GM23338 (cell line): ENCODE data around the gene XG. TPM values are rescaled to one million over a fixed set of nuclear protein-coding genes. Genes with fewer than 3 reads are reported as not detected.

Source experiments
- ATAC-seq: fragments of 200-7000 bp; cut with Tn5 transposase; 3 replicates; pipeline ENCODE4 v1.9.1; 2020
- DNase-seq: peaks from one replicate; pipeline ENCODE4 v3.0.0-alpha.2; 2015; ENCODE audit warnings: low spot score
- H2AFZ ChIP-seq: fragments of 200-600 bp; sonication (generic); 2 replicates; pipeline ENCODE4 v1.8.0; 2016; ENCODE audit warnings: antibody characterized with exemption, mild to moderate bottlenecking, moderate library complexity
- H3F3A ChIP-seq: fragments of 200-600 bp; sonication (generic); replicated peaks from 2 replicates; pipeline ENCODE4 v1.8.0; 2017; ENCODE audit warnings: antibody characterized with exemption, mixed run types, low read depth
- H3K27ac ChIP-seq: fragments of 200-600 bp; sonication (generic); 2 replicates; pipeline ENCODE4 v1.6.1; 2016; ENCODE audit warnings: low read depth
- H3K27me3 ChIP-seq: fragments of 200-600 bp; sonication (generic); 2 replicates; pipeline ENCODE4 v1.8.0; 2016; ENCODE audit warnings: mild to moderate bottlenecking, mixed run types, moderate library complexity; ENCODE audit not compliant: insufficient read depth
- H3K36me3 ChIP-seq: fragments of 200-600 bp; sonication (generic); 2 replicates; pipeline ENCODE4 v1.8.0; 2016; ENCODE audit warnings: mild to moderate bottlenecking; ENCODE audit not compliant: insufficient read depth
- H3K4me1 ChIP-seq: fragments of 200-600 bp; sonication (generic); 2 replicates; pipeline ENCODE4 v1.8.0; 2016; ENCODE audit warnings: mild to moderate bottlenecking, moderate library complexity; ENCODE audit not compliant: insufficient read depth
- H3K4me2 ChIP-seq: fragments of 200-600 bp; sonication (generic); 2 replicates; pipeline ENCODE4 v1.7.1; 2017; ENCODE audit warnings: mixed run types
- H3K4me3 ChIP-seq: fragments of 200-600 bp; sonication (generic); 2 replicates; pipeline ENCODE4 v1.6.1; 2016; ENCODE audit warnings: mixed run types
- H3K79me2 ChIP-seq: fragments of 200-600 bp; sonication (generic); replicated peaks from 2 replicates; pipeline ENCODE4 v1.8.0; 2017; ENCODE audit warnings: mild to moderate bottlenecking; ENCODE audit not compliant: insufficient read depth
- H3K9me2 ChIP-seq: fragments of 200-600 bp; sonication (generic); 2 replicates; pipeline ENCODE4 v1.8.0; 2017; ENCODE audit not compliant: insufficient read depth
- H4K20me1 ChIP-seq: fragments of 200-600 bp; sonication (generic); replicated peaks from 2 replicates; pipeline ENCODE4 v1.8.0; 2017; ENCODE audit warnings: mild to moderate bottlenecking; ENCODE audit not compliant: insufficient read depth
- H3K27ac Mint-ChIP-seq: 2 replicates; pipeline ENCODE4 v1.8.0; 2020; ENCODE audit warnings: inconsistent platforms, mild to moderate bottlenecking, moderate library complexity, mixed read lengths
- H3K27me3 Mint-ChIP-seq: 3 replicates; pipeline ENCODE4 v1.8.0; 2022; ENCODE audit warnings: low read depth, mild to moderate bottlenecking, moderate library complexity, mixed read lengths, inconsistent platforms; ENCODE audit not compliant: insufficient read depth, poor library complexity
- H3K36me3 Mint-ChIP-seq: 3 replicates; pipeline ENCODE4 v1.8.0; 2021; ENCODE audit warnings: low read depth, mild to moderate bottlenecking, inconsistent platforms, moderate library complexity, mixed read lengths
- H3K4me1 Mint-ChIP-seq: 3 replicates; pipeline ENCODE4 v1.8.0; 2020; ENCODE audit warnings: mild to moderate bottlenecking, inconsistent platforms, mixed read lengths
- H3K4me3 Mint-ChIP-seq: 3 replicates; pipeline ENCODE4 v1.8.0; 2021; ENCODE audit warnings: moderate library complexity, mild to moderate bottlenecking, inconsistent platforms, mixed read lengths
- H3K9me3 Mint-ChIP-seq: 3 replicates; pipeline ENCODE4 v1.8.0; 2020; ENCODE audit warnings: moderate library complexity, mild to moderate bottlenecking, inconsistent platforms, mixed read lengths
- CREB1 ChIP-seq: fragments of 250-450 bp; sonication (Bioruptor Pico); IDR thresholded peaks from 2 replicates; pipeline ENCODE4 v1.5.0; 2020; ENCODE audit warnings: low read depth, mild to moderate bottlenecking, moderate library complexity
- EZH2 ChIP-seq: fragments of 200-600 bp; sonication (generic); IDR thresholded peaks from one replicate; pipeline ENCODE4 v1.8.0; 2017; ENCODE audit warnings: antibody characterized with exemption, mild to moderate bottlenecking, low read depth; ENCODE audit not compliant: unreplicated experiment
- EZH2phosphoT487 ChIP-seq: fragments of 200-600 bp; sonication (generic); IDR thresholded peaks from one replicate; pipeline ENCODE4 v1.8.1; 2018; ENCODE audit warnings: antibody characterized with exemption; ENCODE audit not compliant: unreplicated experiment
- NANOG ChIP-seq: IDR thresholded peaks from 2 replicates; pipeline ENCODE4 v1.6.1; 2016; ENCODE audit warnings: antibody characterized with exemption, borderline replicate concordance
- POLR2AphosphoS5 ChIP-seq: IDR thresholded peaks from 2 replicates; pipeline ENCODE4 v1.6.1; 2016; ENCODE audit warnings: antibody characterized with exemption, low read depth
- STAT1 ChIP-seq: IDR thresholded peaks from one replicate; pipeline ENCODE4 v1.6.1; 2016; ENCODE audit warnings: antibody characterized with exemption; ENCODE audit not compliant: unreplicated experiment
- ZNF114 ChIP-seq: fragments of 250-450 bp; sonication (Bioruptor Pico); IDR thresholded peaks from 2 replicates; pipeline ENCODE4 v1.5.0; 2020; ENCODE audit warnings: mild to moderate bottlenecking, moderate library complexity
- ZNF331 ChIP-seq: fragments of 250-450 bp; sonication (Bioruptor Pico); IDR thresholded peaks from 2 replicates; pipeline ENCODE4 v1.5.0; 2020; ENCODE audit warnings: low read depth, mild to moderate bottlenecking, moderate library complexity
- polyA plus RNA-seq: library from polyadenylated mRNA; unstranded; fragments of >200 nt; fragmentation: Nextera tagmentation; extraction: Ambion mirVana; gene quantifications from 2 replicates; pipeline ENCODE4 v1.2.1, GENCODE V29; 2016
- total RNA-seq: library from RNA; depleted of rRNA; stranded (reverse); fragments of >200 nt; shearing (Covaris generic); gene quantifications from 2 replicates; pipeline ENCODE4 v1.2.3, GENCODE V29; 2014
- TF ChIP-seq, protein P1 (sequence below): IDR thresholded peaks from 2 replicates; pipeline ENCODE4 v1.6.1; 2016; ENCODE audit warnings: antibody characterized with exemption
- TF ChIP-seq, protein P2 (sequence below): IDR thresholded peaks from one replicate; pipeline ENCODE4 v1.6.1; 2018; ENCODE audit warnings: antibody characterized with exemption; ENCODE audit not compliant: unreplicated experiment
- TF ChIP-seq, protein P3 (sequence below): fragments of 250-450 bp; sonication (Bioruptor Pico); IDR thresholded peaks from 2 replicates; pipeline ENCODE4 v1.5.0; 2020; ENCODE audit warnings: mild to moderate bottlenecking, moderate library complexity

The XG gene
- total and polyA plus RNA-seq, 2 experiments from 2014 or later = 0.28 to 0.60 TPM

GRCh38 chrX:2714551-2714950 lies 37.3 kb upstream of the XG start:
- TF ChIP-seq EZH2 (no peak), ZNF114 (no peak), NANOG (no peak)
- DNase-seq = no peak
- Histone ChIP-seq H3K79me2 (no peaks in the 10 kb centered on the region), H3K27me3 (no peaks in the 10 kb centered on the region), H3F3A (peaks cover 17% of the 10 kb centered on the region), H3K4me1 (0 out of 2 replicates have a peak, but pooled peaks cover 6% of the 10 kb centered on the region), H3K27ac (no peak overlapping the region), H3K4me2 (no peak overlapping the region), H3K36me3 (no peaks in the 10 kb centered on the region), H2AFZ (no peak overlapping the region), H3K9me2 (0 out of 2 replicates have a peak, but pooled peaks cover under 1% of the 10 kb centered on the region), H3K4me3 (no peak overlapping the region), H4K20me1 (no peaks in the 10 kb centered on the region)
- peaks cover 9% of the 10 kb centered on the region for H3K36me3 Mint-ChIP-seq
- H3K27ac Mint-ChIP-seq = no peak overlapping the region
- H3K4me1 Mint-ChIP-seq = peaks cover 14% of the 10 kb centered on the region
- H3K4me3 Mint-ChIP-seq = no peak overlapping the region
- no peaks in the 10 kb centered on the region for H3K9me3 Mint-ChIP-seq
- no peak for ATAC-seq
- no peaks in the 10 kb centered on the region for H3K27me3 Mint-ChIP-seq

- Mint-ChIP-seq H3K27ac (no peak overlapping the region), H3K4me3 (no peak overlapping the region), H3K27me3 (peaks cover 2% of the 10 kb centered on the region), H3K36me3 (peaks cover 14% of the 10 kb centered on the region), H3K9me3 (no peaks in the 10 kb centered on the region), H3K4me1 (peaks cover 8% of the 10 kb centered on the region)
- Histone ChIP-seq H3K36me3 (no peaks in the 10 kb centered on the region), H3K4me2 (no peak overlapping the region), H3K27me3 (no peaks in the 10 kb centered on the region), H3F3A (peaks cover 11% of the 10 kb centered on the region), H3K79me2 (no peaks in the 10 kb centered on the region), H3K9me2 (0 out of 2 replicates have a peak, but pooled peaks cover 7% of the 10 kb centered on the region), H3K4me3 (no peak overlapping the region), H3K27ac (no peak overlapping the region), H4K20me1 (no peaks in the 10 kb centered on the region), H2AFZ (no peak overlapping the region), H3K4me1 (0 out of 2 replicates have a peak, but pooled peaks cover 4% of the 10 kb centered on the region)
- DNase-seq (no peak), ATAC-seq (no peak)
- TF ChIP-seq, protein P1, sequence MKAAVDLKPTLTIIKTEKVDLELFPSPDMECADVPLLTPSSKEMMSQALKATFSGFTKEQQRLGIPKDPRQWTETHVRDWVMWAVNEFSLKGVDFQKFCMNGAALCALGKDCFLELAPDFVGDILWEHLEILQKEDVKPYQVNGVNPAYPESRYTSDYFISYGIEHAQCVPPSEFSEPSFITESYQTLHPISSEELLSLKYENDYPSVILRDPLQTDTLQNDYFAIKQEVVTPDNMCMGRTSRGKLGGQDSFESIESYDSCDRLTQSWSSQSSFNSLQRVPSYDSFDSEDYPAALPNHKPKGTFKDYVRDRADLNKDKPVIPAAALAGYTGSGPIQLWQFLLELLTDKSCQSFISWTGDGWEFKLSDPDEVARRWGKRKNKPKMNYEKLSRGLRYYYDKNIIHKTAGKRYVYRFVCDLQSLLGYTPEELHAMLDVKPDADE = no peak
- TF ChIP-seq, protein P2, sequence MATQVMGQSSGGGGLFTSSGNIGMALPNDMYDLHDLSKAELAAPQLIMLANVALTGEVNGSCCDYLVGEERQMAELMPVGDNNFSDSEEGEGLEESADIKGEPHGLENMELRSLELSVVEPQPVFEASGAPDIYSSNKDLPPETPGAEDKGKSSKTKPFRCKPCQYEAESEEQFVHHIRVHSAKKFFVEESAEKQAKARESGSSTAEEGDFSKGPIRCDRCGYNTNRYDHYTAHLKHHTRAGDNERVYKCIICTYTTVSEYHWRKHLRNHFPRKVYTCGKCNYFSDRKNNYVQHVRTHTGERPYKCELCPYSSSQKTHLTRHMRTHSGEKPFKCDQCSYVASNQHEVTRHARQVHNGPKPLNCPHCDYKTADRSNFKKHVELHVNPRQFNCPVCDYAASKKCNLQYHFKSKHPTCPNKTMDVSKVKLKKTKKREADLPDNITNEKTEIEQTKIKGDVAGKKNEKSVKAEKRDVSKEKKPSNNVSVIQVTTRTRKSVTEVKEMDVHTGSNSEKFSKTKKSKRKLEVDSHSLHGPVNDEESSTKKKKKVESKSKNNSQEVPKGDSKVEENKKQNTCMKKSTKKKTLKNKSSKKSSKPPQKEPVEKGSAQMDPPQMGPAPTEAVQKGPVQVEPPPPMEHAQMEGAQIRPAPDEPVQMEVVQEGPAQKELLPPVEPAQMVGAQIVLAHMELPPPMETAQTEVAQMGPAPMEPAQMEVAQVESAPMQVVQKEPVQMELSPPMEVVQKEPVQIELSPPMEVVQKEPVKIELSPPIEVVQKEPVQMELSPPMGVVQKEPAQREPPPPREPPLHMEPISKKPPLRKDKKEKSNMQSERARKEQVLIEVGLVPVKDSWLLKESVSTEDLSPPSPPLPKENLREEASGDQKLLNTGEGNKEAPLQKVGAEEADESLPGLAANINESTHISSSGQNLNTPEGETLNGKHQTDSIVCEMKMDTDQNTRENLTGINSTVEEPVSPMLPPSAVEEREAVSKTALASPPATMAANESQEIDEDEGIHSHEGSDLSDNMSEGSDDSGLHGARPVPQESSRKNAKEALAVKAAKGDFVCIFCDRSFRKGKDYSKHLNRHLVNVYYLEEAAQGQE = no peak
- TF ChIP-seq ZNF114 = no peak
- TF ChIP-seq EZH2phosphoT487 = no peak
- no peak for TF ChIP-seq STAT1
- TF ChIP-seq, protein P3, sequence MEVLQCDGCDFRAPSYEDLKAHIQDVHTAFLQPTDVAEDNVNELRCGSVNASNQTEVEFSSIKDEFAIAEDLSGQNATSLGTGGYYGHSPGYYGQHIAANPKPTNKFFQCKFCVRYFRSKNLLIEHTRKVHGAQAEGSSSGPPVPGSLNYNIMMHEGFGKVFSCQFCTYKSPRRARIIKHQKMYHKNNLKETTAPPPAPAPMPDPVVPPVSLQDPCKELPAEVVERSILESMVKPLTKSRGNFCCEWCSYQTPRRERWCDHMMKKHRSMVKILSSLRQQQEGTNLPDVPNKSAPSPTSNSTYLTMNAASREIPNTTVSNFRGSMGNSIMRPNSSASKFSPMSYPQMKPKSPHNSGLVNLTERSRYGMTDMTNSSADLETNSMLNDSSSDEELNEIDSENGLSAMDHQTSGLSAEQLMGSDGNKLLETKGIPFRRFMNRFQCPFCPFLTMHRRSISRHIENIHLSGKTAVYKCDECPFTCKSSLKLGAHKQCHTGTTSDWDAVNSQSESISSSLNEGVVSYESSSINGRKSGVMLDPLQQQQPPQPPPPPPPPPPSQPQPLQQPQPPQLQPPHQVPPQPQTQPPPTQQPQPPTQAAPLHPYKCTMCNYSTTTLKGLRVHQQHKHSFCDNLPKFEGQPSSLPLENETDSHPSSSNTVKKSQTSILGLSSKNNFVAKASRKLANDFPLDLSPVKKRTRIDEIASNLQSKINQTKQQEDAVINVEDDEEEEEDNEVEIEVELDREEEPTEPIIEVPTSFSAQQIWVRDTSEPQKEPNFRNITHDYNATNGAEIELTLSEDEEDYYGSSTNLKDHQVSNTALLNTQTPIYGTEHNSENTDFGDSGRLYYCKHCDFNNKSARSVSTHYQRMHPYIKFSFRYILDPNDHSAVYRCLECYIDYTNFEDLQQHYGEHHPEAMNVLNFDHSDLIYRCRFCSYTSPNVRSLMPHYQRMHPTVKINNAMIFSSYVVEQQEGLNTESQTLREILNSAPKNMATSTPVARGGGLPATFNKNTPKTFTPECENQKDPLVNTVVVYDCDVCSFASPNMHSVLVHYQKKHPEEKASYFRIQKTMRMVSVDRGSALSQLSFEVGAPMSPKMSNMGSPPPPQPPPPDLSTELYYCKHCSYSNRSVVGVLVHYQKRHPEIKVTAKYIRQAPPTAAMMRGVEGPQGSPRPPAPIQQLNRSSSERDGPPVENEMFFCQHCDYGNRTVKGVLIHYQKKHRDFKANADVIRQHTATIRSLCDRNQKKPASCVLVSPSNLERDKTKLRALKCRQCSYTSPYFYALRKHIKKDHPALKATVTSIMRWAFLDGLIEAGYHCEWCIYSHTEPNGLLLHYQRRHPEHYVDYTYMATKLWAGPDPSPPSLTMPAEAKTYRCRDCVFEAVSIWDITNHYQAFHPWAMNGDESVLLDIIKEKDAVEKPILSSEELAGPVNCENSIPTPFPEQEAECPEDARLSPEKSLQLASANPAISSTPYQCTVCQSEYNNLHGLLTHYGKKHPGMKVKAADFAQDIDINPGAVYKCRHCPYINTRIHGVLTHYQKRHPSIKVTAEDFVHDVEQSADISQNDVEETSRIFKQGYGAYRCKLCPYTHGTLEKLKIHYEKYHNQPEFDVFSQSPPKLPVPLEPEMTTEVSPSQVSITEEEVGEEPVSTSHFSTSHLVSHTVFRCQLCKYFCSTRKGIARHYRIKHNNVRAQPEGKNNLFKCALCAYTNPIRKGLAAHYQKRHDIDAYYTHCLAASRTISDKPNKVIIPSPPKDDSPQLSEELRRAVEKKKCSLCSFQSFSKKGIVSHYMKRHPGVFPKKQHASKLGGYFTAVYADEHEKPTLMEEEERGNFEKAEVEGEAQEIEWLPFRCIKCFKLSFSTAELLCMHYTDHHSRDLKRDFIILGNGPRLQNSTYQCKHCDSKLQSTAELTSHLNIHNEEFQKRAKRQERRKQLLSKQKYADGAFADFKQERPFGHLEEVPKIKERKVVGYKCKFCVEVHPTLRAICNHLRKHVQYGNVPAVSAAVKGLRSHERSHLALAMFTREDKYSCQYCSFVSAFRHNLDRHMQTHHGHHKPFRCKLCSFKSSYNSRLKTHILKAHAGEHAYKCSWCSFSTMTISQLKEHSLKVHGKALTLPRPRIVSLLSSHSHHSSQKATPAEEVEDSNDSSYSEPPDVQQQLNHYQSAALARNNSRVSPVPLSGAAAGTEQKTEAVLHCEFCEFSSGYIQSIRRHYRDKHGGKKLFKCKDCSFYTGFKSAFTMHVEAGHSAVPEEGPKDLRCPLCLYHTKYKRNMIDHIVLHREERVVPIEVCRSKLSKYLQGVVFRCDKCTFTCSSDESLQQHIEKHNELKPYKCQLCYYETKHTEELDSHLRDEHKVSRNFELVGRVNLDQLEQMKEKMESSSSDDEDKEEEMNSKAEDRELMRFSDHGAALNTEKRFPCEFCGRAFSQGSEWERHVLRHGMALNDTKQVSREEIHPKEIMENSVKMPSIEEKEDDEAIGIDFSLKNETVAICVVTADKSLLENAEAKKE (CRISPR knock-in tag) = no peak
- TF ChIP-seq POLR2AphosphoS5 = no peak
- TF ChIP-seq CREB1 (CRISPR knock-in tag) = no peak
- TF ChIP-seq NANOG = no peak
- no peak for TF ChIP-seq ZNF331 (CRISPR knock-in tag)
These were observed 36.7 kb upstream of the XG start for GRCh38 chrX:2715066-2715600.
